HG03442 (cell line): ENCODE measurements around the gene ATP5ME.
"Not testable (repeated sequence)": the region's sequence is repeated elsewhere in the genome, so short reads cannot be mapped to it uniquely, and the experiment has no call there.

Experiments used
- ATAC-seq: cut with Tn5 transposase; IDR thresholded peaks from one replicate; pipeline ENCODE4 v1.9.1; 2021; ENCODE audit warnings: mild to moderate bottlenecking, moderate library complexity; ENCODE audit not compliant: unreplicated experiment

Gene ATP5ME

GRCh38 chr4:657338-657833 lies 16.7 kb downstream of the ATP5ME start:
- ATAC-seq, result no peak

- no peak for ATAC-seq
Measured at GRCh38 chr4:656436-657337, 17.4 kb downstream of the ATP5ME start.

DNA sequence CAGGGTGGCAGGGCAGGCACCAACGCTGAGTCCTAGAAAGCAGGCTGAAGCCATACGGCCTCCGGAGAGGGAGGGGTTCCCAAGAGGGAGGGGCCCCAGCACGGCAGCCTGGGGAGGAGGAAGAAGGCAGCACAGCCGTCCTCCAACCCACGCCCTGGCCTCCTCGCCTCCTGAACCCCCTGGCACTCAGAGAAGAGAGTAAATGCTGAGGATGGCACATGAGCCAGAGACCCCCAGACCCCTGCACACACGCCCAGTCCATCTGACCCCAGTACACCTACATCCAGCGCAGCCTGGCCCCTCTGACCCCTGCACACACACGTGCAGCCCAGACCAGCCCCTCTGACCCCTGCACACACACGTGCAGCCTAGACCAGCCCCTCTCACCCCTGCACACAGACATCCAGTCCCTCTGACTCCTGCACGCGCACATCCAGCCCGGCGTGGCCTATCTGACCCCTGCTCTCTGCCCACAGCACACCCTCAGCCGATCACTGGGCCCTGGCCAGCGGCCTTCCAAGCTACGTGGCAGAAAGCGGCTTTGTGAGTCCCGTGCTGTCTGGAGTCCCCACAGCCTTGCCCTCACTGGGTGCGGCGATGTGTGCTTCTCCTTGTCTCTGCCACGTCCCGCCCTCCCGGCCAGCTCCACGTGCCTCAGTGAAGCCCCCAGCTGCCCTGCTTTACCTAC lies 18.5 kb downstream of the ATP5ME start:
- ATAC-seq, result no peak

GRCh38 chr4:654871-655463 lies 19.1 kb downstream of the ATP5ME start:
- ATAC-seq, result no peak

- ATAC-seq, result no peak
Measured at GRCh38 chr4:654503-654845, 19.6 kb downstream of the ATP5ME start.

GRCh38 chr4:653831-654502 lies 20.1 kb downstream of the ATP5ME start:
- no peak for ATAC-seq

- no peak for ATAC-seq
Measured at GRCh38 chr4:653080-653821, 20.8 kb downstream of the ATP5ME start.

GRCh38 chr4:651884-652642 lies 22.0 kb downstream of the ATP5ME start:
- ATAC-seq, result no peak

DNA sequence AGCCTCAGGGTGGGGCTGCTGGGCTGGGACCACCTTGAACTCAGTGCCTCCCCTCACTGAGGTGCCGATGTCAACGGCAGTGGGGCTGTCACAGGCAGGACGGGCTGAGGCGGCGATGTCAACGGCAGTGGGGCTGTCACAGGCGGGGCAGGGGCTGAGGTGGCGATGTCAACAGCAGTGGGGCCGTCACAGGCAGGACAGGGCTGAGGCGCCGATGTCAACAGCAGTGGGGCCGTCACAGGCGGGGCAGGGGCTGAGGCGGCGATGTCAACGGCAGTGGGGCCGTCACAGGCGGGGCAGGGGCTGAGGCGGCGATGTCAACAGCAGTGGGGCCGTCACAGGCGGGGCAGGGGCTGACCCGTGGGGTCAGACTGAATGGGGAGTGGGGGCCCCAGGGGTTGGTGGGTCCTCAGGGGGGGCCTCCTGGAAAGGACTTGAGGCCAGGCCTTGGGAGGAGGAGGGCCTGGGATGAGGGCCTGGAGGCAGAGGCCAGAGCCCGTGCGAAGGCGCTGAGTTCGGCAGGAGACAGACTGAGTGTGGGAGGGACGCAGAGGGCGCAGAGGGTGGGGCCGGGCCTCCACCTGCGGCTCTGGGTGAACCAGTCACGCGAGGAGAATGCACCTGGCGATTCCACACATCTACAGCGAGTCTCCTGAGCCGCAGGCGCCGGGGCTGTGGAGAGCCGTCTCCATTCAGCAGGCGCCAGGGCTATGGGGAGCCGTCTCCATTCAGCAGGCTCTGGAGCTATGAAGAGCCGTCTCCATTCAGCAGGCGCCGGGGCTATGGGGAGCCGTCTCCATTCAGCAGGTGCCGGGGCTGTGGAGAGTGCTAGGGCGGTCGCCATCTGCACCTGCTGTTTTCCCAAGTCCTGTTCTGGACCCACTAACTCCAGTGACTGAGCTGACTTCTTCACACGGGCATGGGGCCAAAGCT lies 22.9 kb downstream of the ATP5ME start:
- ATAC-seq, result no peak

DNA sequence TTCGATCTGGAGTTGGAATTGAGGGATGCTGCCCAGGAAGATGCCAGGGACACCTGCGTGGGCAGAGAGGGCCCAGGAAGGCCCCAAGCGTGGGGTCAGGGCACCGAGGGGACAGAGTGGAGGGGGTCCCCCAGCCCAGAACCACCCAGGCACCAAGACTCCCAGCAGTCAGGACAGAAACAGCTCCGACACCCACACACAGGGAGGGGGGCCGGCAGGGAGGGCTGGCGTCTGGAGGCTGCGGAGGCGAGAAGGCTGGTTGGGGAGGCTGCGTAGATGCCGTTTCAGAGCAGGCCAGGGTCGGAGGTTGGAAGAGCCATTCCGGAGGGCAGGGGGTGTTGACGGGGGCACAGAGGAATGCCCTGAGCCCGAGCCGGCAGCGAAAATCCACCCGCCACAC lies 23.6 kb downstream of the ATP5ME start:
- ATAC-seq, result no peak

DNA sequence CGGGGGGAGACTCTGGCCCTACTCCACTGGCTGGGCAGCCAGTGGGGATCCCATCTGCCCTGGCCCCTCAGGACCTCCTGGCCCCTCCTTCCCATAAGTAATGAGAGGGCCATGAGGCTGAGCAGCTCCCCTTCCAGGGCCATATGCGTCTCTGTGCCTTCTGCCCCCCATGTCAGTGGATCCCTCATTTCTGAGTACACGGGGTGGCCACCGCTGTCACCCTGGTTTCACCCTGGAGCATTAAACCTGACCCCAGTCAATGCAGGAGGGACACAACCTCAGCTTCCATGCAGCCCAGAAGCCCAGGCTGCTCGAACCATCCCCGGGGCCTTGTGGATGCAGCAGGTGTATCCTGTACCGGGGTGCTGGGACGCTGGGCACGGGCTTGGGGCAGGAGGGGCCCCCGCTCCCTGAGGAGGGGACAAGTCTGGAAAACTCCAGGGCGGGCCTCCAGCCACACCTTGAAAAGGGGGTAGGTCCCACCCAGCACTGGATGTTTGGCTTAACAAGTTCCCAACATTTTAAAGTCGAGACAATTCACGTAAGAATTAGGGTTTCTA lies 24.2 kb downstream of the ATP5ME start:
- no peak for ATAC-seq

- ATAC-seq, result no peak
Measured at GRCh38 chr4:649293-649625, 24.8 kb downstream of the ATP5ME start.

DNA sequence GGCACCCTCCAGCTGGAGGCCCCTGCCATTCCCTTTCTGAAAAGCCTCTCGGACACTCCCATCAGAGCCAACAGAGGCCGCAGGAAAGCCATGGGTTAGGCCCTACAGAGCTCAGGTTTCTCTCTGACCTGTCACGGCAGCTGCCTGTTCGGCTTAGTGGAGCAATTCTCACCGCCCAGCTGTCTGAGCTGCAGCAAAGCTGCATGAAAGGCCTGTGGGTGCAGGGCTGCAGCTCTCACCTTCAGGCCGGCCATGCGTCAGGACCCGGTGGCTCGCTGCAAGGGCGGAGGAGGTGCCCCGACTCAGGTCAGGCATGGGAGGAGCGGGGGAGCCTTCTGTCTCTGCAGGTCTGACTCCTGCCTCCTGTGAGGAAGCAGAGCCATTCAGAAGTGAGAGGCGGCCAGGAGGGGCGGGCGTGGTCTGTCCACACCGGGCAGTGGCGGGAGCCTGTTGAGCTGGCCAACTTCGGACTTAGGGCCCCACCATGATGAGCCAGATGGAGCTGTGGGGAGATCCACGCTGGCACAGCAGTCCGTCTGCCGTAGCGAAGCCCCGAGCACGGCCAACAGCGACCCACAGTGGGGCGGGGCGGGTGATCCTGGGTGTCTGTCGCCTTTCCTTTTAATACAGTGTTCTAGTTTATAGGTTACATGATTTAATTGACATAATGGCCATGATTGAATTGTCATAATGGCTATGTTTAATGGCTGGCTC lies 25.3 kb downstream of the ATP5ME start:
- ATAC-seq, result no peak

- ATAC-seq, result no peak
Measured at GRCh38 chr4:647481-647880, 26.6 kb downstream of the ATP5ME start.

- no peak for ATAC-seq
Measured at GRCh38 chr4:646460-646859, 27.6 kb downstream of the ATP5ME start.

- ATAC-seq, result not testable (repeated sequence)
Measured at GRCh38 chr4:642366-642765, 31.7 kb downstream of the ATP5ME start.

- no peak for ATAC-seq
Measured at GRCh38 chr4:637536-638280, 36.4 kb downstream of the ATP5ME start.
